ENCODE results near the gene ATP6V1E1. TPM values are rescaled to one million over a fixed set of nuclear protein-coding genes. Genes with fewer than 3 reads are reported as not detected.

The ATP6V1E1 gene
- total and polyA plus RNA-seq, 9 of the 15 experiments (the other 6 are each of a cell fraction or from before 2014, with no cell fraction given) = 122 to 249 (median 179) TPM

DNA sequence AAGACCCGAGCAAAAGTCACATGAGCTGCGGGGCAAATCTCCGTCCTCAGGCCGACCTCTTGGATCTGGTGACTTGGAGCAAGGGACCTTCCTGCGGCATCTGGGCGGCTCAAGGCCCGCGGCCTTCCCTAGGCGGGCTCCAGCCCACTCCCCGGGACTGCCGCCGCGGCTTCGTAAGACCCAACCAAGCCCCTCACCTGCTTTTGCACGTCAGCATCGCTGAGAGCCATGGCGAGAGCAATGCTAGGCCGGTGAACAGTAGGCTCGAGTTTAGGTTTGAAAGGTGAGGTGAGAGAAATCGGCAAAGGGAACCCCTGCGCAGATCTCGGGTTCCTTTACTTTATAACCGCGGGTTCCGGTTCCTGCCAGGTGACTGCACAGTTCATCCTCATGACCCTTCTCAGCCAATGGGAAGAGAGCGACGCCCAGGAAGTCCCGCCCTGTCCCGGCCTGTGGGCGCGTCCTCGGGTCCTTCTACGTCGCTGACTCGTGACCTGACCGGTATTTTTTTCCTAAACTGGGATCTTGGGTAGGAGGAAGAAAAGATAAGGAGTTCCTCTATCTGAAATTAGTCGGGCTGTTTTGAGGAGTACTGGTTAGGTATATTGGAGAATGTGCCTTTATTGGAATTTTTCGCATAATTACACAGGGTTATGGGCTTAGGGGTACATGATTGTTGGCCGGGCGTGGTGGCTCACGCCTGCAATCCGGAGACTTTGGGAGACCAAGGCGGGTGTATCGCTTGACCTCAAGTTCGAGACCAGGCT is at the start of gene ATP6V1E1 (continued):
- TF ChIP-seq, protein P1, sequence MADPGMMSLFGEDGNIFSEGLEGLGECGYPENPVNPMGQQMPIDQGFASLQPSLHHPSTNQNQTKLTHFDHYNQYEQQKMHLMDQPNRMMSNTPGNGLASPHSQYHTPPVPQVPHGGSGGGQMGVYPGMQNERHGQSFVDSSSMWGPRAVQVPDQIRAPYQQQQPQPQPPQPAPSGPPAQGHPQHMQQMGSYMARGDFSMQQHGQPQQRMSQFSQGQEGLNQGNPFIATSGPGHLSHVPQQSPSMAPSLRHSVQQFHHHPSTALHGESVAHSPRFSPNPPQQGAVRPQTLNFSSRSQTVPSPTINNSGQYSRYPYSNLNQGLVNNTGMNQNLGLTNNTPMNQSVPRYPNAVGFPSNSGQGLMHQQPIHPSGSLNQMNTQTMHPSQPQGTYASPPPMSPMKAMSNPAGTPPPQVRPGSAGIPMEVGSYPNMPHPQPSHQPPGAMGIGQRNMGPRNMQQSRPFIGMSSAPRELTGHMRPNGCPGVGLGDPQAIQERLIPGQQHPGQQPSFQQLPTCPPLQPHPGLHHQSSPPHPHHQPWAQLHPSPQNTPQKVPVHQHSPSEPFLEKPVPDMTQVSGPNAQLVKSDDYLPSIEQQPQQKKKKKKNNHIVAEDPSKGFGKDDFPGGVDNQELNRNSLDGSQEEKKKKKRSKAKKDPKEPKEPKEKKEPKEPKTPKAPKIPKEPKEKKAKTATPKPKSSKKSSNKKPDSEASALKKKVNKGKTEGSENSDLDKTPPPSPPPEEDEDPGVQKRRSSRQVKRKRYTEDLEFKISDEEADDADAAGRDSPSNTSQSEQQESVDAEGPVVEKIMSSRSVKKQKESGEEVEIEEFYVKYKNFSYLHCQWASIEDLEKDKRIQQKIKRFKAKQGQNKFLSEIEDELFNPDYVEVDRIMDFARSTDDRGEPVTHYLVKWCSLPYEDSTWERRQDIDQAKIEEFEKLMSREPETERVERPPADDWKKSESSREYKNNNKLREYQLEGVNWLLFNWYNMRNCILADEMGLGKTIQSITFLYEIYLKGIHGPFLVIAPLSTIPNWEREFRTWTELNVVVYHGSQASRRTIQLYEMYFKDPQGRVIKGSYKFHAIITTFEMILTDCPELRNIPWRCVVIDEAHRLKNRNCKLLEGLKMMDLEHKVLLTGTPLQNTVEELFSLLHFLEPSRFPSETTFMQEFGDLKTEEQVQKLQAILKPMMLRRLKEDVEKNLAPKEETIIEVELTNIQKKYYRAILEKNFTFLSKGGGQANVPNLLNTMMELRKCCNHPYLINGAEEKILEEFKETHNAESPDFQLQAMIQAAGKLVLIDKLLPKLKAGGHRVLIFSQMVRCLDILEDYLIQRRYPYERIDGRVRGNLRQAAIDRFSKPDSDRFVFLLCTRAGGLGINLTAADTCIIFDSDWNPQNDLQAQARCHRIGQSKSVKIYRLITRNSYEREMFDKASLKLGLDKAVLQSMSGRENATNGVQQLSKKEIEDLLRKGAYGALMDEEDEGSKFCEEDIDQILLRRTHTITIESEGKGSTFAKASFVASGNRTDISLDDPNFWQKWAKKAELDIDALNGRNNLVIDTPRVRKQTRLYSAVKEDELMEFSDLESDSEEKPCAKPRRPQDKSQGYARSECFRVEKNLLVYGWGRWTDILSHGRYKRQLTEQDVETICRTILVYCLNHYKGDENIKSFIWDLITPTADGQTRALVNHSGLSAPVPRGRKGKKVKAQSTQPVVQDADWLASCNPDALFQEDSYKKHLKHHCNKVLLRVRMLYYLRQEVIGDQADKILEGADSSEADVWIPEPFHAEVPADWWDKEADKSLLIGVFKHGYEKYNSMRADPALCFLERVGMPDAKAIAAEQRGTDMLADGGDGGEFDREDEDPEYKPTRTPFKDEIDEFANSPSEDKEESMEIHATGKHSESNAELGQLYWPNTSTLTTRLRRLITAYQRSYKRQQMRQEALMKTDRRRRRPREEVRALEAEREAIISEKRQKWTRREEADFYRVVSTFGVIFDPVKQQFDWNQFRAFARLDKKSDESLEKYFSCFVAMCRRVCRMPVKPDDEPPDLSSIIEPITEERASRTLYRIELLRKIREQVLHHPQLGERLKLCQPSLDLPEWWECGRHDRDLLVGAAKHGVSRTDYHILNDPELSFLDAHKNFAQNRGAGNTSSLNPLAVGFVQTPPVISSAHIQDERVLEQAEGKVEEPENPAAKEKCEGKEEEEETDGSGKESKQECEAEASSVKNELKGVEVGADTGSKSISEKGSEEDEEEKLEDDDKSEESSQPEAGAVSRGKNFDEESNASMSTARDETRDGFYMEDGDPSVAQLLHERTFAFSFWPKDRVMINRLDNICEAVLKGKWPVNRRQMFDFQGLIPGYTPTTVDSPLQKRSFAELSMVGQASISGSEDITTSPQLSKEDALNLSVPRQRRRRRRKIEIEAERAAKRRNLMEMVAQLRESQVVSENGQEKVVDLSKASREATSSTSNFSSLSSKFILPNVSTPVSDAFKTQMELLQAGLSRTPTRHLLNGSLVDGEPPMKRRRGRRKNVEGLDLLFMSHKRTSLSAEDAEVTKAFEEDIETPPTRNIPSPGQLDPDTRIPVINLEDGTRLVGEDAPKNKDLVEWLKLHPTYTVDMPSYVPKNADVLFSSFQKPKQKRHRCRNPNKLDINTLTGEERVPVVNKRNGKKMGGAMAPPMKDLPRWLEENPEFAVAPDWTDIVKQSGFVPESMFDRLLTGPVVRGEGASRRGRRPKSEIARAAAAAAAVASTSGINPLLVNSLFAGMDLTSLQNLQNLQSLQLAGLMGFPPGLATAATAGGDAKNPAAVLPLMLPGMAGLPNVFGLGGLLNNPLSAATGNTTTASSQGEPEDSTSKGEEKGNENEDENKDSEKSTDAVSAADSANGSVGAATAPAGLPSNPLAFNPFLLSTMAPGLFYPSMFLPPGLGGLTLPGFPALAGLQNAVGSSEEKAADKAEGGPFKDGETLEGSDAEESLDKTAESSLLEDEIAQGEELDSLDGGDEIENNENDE (IDR thresholded peaks at IDR 0.05; ENCODE audit: low read depth, low read length) = no peak
- TF ChIP-seq C11orf30 (IDR thresholded peaks at IDR 0.05; ENCODE audit: low read depth) (peak; percentile 95), KAT2B (IDR thresholded peaks at IDR 0.05; ENCODE audit: low read depth, low read length) (no peak), ZNF785 (CRISPR knock-in tag; IDR thresholded peaks at IDR 0.05) (no peak), GABPB2 (CRISPR knock-in tag; conservative IDR thresholded peaks at IDR 0.05) (no peak), TGIF2 (CRISPR knock-in tag; IDR thresholded peaks at IDR 0.05) (no peak), ESRRA (IDR thresholded peaks at IDR 0.05; ENCODE audit: borderline replicate concordance, low read depth) (peak; percentile 55; the same call in 1 of the 2 replicates), SMAD4 (CRISPR knock-in tag; conservative IDR thresholded peaks at IDR 0.05) (no peak)
- TF ChIP-seq, protein P2, sequence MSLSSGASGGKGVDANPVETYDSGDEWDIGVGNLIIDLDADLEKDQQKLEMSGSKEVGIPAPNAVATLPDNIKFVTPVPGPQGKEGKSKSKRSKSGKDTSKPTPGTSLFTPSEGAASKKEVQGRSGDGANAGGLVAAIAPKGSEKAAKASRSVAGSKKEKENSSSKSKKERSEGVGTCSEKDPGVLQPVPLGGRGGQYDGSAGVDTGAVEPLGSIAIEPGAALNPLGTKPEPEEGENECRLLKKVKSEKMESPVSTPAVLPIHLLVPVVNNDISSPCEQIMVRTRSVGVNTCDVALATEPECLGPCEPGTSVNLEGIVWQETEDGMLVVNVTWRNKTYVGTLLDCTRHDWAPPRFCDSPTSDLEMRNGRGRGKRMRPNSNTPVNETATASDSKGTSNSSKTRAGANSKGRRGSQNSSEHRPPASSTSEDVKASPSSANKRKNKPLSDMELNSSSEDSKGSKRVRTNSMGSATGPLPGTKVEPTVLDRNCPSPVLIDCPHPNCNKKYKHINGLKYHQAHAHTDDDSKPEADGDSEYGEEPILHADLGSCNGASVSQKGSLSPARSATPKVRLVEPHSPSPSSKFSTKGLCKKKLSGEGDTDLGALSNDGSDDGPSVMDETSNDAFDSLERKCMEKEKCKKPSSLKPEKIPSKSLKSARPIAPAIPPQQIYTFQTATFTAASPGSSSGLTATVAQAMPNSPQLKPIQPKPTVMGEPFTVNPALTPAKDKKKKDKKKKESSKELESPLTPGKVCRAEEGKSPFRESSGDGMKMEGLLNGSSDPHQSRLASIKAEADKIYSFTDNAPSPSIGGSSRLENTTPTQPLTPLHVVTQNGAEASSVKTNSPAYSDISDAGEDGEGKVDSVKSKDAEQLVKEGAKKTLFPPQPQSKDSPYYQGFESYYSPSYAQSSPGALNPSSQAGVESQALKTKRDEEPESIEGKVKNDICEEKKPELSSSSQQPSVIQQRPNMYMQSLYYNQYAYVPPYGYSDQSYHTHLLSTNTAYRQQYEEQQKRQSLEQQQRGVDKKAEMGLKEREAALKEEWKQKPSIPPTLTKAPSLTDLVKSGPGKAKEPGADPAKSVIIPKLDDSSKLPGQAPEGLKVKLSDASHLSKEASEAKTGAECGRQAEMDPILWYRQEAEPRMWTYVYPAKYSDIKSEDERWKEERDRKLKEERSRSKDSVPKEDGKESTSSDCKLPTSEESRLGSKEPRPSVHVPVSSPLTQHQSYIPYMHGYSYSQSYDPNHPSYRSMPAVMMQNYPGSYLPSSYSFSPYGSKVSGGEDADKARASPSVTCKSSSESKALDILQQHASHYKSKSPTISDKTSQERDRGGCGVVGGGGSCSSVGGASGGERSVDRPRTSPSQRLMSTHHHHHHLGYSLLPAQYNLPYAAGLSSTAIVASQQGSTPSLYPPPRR (CRISPR knock-in tag; IDR thresholded peaks at IDR 0.05; ENCODE audit: borderline replicate concordance) = no peak
